HK-2 (cell line): ENCODE data around the gene DEPP1.

ENCODE experiments used
- DNase-seq: peaks from one replicate; pipeline ENCODE4 v3.0.0-alpha.2; 2018; ENCODE audit not compliant: unreplicated experiment

The DEPP1 gene

GRCh38 chr10:44933451-44934321, 44.9 kb downstream of the DEPP1 start:
- no peak for DNase-seq

GRCh38 chr10:44932517-44933450, 45.8 kb downstream of the DEPP1 start:
- peak; percentile 95 for DNase-seq

GRCh38 chr10:44931621-44932516, 46.7 kb downstream of the DEPP1 start:
- DNase-seq, result no peak

- DNase-seq, result no peak
These were observed 47.5 kb downstream of the DEPP1 start for GRCh38 chr10:44930904-44931620.

- no peak for DNase-seq
These were observed 49.0 kb downstream of the DEPP1 start for GRCh38 chr10:44929356-44930255.

- DNase-seq, result no peak
These were observed 50.1 kb downstream of the DEPP1 start for GRCh38 chr10:44928462-44928861.

GRCh38 chr10:44927352-44927751, 51.3 kb downstream of the DEPP1 start:
- DNase-seq, result no peak

GRCh38 chr10:44926751-44927351, 51.8 kb downstream of the DEPP1 start:
- DNase-seq, result no peak
